ENCODE data around the gene IER2. TPM values are rescaled to one million over a fixed set of nuclear protein-coding genes. Genes with fewer than 3 reads are reported as not detected.

Gene IER2
- total RNA-seq, 1 donor from 2014 or later, result 907 TPM

GRCh38 chr19:13160557-13160956, 10.3 kb downstream of the IER2 start:
- Histone ChIP-seq H3K36me3 (no peaks in the 10 kb centered on the region), H3K27ac (no peak overlapping the region), H3K27me3 (no peaks in the 10 kb centered on the region), H3K4me1 (peaks cover 6 to 37% of the 10 kb centered on the region in 2 donors), H3K4me3 (no peak overlapping the region), H3K9me3 (no peaks in the 10 kb centered on the region)
- no peak for DNase-seq (ENCODE audit: low spot score in 2 of 2)
- TF ChIP-seq CTCF (IDR thresholded peaks at IDR 0.05), result no peak
- intact Hi-C loops (cut with DNase I), result loop anchor here (5.0 kb wide), 1 partner anchor 572 kb away; no protein-coding TSS in a partner anchor

GRCh38 chr19:13162724-13163608, 12.8 kb downstream of the IER2 start:
- H3K4me3 ChIP-seq, result peak overlapping the region; percentile 49 to 58
- H3K9me3 ChIP-seq, result no peaks in the 10 kb centered on the region
- peak overlapping the region; percentile 95 to 96 for H3K27ac ChIP-seq
- DNase-seq (ENCODE audit: low spot score in 2 of 2), result peak; percentile 91 to 99
- peaks cover 11 to 40% of the 10 kb centered on the region in 2 donors for H3K4me1 ChIP-seq
- no peaks in the 10 kb centered on the region for H3K27me3 ChIP-seq
- intact Hi-C loops (cut with DNase I), result loop anchor here (5.0 kb wide), 1 partner anchor 569 kb away; no protein-coding TSS in a partner anchor
- no peaks in the 10 kb centered on the region for H3K36me3 ChIP-seq
- no peak for TF ChIP-seq CTCF (IDR thresholded peaks at IDR 0.05)

GRCh38 chr19:13163609-13164342, 13.6 kb downstream of the IER2 start:
- TF ChIP-seq CTCF (IDR thresholded peaks at IDR 0.05), result no peak

GRCh38 chr19:13164343-13165161, 14.3 kb downstream of the IER2 start:
- intact Hi-C loops (cut with DNase I), result loop anchor here (5.0 kb wide), 1 partner anchor 568 kb away; no protein-coding TSS in a partner anchor
- peak overlapping the region; percentile 9 to 58 for H3K4me3 ChIP-seq
- DNase-seq (ENCODE audit: low spot score in 2 of 2), result peak in 1 of 2 donors; percentile 75
- no peaks in the 10 kb centered on the region for H3K36me3 ChIP-seq
- H3K27me3 ChIP-seq, result no peaks in the 10 kb centered on the region
- no peaks in the 10 kb centered on the region for H3K9me3 ChIP-seq
- H3K27ac ChIP-seq, result peak overlapping the region; percentile 95 to 96
- peaks cover 11 to 44% of the 10 kb centered on the region in 2 donors for H3K4me1 ChIP-seq
- no peak for TF ChIP-seq CTCF (IDR thresholded peaks at IDR 0.05)

More at GRCh38 chr19:13163609-13164342, 13.6 kb downstream of the IER2 start:
- Histone ChIP-seq H3K27me3 (no peaks in the 10 kb centered on the region), H3K9me3 (no peaks in the 10 kb centered on the region), H3K27ac (peak overlapping the region; percentile 95 to 96), H3K4me1 (peaks cover 11 to 44% of the 10 kb centered on the region in 2 donors), H3K36me3 (no peaks in the 10 kb centered on the region), H3K4me3 (peak overlapping the region; percentile 49 to 58)
- intact Hi-C loops (cut with DNase I), result loop anchor here (5.0 kb wide), 1 partner anchor 569 kb away; no protein-coding TSS in a partner anchor
- peak; percentile 55 to 93 for DNase-seq (ENCODE audit: low spot score in 2 of 2)
